ENCODE results near the gene PERP.
"Not testable (repeated sequence)": the region's sequence is repeated elsewhere in the genome, so short reads cannot be mapped to it uniquely, and the experiment has no call there.

Gene PERP

DNA sequence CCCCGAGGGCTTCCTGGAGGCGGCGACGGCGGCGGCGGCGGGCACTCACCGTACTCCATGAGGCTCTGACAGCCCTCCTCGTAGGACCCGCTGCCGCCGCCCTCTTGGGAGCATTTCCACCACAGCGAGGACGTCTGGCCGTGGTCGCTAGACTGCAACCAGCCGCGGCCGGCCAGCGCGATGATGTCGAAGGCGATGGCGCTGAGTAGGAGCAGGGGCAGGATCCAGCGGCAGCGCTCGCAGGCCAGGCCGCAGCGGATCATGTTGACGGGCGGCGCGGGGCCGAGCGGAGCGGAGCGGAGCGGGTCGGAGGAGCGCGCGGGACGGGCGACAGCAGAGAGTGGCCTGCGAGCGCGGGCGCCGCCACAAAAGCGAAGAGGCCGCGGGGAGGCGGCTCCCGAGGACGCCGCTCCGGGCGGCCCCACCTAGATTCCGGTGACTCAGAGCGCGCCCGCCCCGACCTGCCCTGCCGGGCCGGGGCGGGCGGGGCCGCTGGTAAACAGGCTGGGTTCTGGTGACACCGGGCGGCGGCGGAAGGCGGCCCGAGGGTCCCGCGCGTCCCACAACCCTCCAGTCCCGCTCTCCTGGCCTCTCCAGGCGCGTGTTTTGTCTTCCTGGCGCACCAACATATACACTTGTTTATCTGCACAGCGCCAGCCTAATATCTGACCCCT lies at the start of gene PERP:
PERP (minus strand) TSS at position 342 of the 674 bp plus-strand sequence; CDS start at position 263, 79 bp downstream.
- DNase-seq (ENCODE audit: low spot score): peak; percentile 68

DNA sequence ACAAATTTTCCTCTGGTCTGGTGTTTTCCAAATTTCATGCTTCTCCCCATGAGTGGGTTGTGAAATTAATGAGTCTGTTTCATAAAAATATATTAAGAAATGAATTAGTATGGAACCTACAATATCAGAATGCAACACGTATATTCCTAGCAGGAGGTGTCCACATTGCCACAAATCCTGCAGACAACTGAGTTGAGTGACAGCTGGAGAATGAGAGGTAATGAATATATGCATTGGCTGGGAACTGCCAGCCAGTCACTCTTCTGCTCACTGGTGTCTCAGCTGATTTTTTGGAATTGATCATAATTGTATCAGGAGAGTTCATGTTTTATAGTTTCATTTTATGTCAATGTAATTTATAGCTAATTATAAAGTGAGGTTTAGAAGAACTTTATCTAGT lies 48.2 kb upstream of the PERP start:
- no peak for DNase-seq (ENCODE audit: low spot score)

DNA sequence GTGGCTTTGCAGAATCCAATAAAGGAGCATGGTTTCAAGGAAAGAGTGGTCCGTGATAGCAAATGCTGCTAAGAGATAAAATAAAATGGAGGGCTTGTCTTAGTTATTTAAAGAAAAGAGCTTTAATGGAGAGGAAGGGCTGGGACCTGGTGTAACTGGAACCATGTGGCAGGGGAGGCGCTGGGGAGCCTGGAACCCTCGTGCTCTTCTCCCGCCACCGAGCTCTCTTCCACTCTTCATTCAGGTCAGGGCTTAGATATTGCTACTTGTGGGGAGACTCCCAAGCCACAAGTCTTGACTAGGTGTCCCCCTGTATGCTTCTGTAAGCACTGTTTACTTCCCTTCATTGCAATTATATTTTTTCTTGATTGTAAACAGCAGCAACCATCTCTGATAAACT lies 39.3 kb upstream of the PERP start:
- no peak for DNase-seq (ENCODE audit: low spot score)

DNA sequence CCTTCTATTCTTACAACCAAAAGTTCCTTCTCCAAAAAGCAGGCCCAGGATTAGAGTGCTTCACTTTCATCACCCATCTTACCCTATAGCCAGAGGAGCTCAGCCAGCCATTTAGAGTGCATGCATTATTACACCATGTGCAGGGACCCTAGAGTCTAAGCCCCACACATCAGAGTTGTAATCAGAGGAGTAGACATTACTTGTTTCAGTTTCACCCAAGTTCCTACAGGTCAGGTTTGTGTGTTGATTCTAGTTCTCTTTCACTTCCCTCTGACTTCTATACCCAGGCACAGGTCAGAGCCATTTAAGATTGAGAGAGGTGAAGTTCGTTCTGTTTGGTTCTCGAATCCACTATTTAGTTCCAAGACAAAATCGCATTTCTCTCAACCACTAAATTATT lies 38.2 kb upstream of the PERP start:
- no peak for DNase-seq (ENCODE audit: low spot score)

DNA sequence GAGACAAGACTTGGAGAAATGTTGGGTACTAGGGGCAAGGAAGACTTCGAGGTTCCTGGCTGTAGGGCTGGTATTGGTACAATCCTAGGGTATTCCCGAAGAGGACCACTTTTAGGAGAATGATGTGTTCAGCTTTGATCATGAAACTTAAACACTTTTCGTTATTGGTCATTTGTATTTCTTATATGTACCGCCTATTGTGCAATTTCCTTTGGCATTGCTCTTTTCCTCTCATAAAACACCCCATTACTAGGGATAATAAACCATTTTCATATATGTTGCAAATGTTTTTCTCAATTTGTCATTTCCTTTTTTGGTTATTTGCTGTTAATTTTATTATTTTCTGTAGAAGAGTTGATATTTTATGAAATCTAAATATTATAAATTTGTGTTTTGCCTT lies 35.6 kb upstream of the PERP start:
- DNase-seq (ENCODE audit: low spot score): no peak

DNA sequence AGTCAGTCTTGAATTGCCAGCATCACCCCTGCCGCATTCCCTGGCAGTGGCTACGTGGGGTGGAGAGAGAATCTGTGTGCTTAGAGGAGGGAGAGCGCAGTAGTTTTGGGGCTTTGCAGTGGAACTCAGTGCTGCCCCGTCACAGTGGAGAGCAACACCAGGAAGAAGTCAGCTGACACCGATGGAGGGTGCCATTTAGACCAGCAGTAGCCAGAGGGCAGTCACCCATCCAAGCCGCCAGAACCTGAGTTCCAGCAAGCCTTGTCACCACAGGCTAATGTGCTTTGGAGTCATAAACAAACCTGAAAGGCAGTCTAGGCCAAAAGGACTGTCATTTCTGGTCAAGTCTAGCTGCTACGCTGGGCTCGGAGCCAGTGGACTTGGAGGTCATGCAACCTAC lies 22.0 kb upstream of the PERP start:
- no peak for DNase-seq (ENCODE audit: low spot score)

DNA sequence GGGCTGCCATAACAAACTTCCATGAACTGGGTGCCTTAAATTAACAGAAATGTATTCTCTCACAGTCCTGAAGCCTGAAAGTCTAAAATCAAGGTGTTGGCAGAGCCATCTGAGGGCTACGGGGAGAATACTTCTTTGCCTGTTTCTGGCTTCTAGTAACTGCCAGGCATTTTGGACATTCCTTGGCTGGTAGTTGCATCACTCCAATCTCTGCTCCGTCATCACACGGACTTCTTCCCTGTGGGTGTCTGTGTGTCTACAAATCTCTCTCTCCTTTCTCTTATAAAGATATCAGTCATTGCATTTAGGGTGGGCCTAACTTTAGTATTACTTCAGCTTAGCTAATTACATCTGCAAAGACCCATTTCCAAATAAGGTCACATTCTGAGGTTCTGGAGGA lies 20.9 kb upstream of the PERP start:
- DNase-seq (ENCODE audit: low spot score): no peak

- DNase-seq (ENCODE audit: low spot score): no peak
Measured at GRCh38 chr6:138124096-138124495, 16.9 kb upstream of the PERP start.

DNA sequence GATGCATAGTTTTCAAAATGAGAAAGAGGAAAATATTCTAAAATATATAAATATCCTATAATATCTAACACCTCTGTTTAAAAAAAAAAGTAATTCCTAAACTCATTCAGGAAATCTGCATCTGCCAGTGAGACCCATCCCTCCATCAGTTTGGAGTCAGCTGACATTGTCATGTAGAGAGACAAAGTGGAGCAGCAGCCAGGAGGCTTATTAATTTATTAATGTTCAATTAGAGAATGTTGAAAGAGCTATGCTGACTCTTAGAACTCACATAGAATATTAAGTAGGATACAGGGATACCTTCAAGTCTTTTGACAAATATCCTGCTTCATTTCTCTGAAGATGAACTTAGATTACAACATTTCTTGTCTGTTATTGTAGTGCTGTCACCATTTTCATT lies 12.8 kb upstream of the PERP start:
- DNase-seq (ENCODE audit: low spot score): no peak

GRCh38 chr6:138119229-138119628 lies 12.0 kb upstream of the PERP start:
- not testable (repeated sequence) for DNase-seq (ENCODE audit: low spot score)

DNA sequence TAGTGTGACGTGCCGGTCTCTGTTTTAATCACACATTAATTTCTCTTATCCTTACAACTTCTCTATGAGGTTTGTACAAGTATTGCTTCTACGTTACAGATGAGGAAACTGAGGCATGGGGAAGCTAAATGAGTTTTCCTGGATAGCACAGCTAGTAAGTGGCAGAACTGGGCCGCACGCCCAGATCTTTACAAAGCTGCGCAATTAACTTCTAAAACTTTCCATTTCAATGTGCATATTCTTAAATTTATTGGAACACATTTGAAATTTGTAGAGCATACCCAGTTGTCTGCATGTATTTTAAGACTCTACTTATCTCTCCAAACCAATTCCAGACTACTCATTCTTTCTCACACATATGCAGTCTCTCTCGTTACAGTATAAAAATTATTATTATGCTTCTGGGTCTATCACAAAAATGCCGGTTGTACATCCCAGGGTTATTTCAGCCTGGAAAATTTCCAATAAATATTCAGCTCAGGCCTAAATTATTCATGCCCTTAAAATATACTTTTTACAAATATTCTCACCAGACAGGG lies 10.2 kb upstream of the PERP start:
- DNase-seq (ENCODE audit: low spot score): no peak

DNA sequence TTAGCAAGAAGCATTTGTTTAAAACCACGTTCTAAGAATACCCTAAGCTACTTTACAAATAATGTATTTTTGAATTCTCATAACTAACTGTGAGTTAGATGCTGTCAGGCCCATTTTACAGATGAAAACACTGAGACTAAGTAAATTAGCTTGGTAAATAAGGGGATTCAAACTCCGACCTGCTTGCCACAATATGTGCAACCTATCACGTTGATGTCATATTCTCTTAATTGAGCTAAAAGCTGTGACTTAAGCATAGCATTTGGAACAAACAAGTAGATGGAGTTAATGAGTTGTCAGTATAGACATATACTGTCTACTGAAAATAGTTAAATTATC lies 9.4 kb upstream of the PERP start:
- DNase-seq (ENCODE audit: low spot score): no peak

DNA sequence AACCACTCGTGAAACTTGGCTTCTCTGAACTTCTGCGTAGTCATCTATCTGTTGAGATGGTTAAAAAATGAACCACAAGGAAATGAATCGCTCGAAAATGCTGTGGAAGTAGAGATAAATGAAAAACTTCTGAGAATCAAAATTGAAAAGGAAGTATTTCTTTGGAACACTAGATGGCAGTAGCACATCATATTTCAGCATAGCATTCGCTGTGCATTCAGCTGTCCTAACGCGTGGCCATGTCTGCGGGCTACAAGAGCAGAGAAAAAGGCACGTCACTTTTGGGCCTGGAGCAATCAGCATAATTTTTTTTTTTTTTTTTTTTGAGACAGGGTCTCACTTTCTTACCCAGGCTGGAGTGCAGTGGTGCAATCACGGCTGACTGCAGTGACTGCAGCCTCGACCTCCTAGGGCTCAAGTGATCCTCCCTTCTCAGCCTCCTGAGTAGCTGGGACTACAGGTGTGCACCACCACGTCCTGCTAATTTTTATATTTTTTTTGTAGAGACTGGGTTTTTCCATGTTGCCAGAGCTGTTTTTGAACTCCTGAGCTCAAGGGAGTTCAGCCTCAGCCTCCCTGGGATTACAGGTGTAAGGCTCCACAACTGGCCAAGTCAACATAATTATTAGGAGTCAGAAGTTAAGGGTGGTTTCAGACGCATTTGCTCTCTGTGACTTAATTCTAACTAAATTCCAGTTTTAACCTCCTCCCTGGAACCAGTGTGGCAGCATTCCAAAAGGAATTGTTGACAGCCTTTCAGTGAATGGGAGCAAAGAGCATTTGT lies 8.8 kb upstream of the PERP start:
- DNase-seq (ENCODE audit: low spot score): peak; percentile 77

GRCh38 chr6:138115201-138115600 lies 8.0 kb upstream of the PERP start:
- DNase-seq (ENCODE audit: low spot score): no peak

DNA sequence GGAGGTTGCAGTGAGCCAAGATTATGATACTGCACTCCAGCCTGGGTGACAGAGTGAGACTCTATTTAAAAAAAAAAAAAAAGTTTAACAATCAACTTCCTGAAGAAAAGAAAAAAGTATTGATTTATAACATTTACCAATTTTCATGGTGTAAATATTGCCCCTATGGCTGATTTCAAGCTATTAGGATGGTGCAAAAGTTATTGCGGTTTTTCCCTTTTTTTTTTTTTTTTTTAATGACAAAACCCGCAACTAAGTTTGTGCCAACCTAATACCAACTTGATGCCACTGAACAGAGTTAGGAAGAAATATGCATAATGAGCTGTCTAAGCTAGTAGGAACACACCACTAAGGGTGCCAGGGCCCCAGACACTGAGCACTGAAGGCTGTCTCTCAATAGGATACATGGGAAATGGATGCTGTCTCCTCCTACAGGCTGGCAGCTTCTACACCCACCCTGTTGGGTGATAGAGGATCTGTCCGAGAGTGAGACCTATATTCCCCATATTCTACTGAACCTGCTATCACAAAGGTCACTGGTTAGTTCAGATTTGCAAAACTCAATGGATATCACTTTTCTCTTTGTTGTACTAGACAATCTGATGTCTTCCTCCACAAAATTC lies 6.5 kb upstream of the PERP start:
- DNase-seq (ENCODE audit: low spot score): no peak

GRCh38 chr6:138110229-138110628 lies 3.0 kb upstream of the PERP start:
- DNase-seq (ENCODE audit: low spot score): no peak

DNA sequence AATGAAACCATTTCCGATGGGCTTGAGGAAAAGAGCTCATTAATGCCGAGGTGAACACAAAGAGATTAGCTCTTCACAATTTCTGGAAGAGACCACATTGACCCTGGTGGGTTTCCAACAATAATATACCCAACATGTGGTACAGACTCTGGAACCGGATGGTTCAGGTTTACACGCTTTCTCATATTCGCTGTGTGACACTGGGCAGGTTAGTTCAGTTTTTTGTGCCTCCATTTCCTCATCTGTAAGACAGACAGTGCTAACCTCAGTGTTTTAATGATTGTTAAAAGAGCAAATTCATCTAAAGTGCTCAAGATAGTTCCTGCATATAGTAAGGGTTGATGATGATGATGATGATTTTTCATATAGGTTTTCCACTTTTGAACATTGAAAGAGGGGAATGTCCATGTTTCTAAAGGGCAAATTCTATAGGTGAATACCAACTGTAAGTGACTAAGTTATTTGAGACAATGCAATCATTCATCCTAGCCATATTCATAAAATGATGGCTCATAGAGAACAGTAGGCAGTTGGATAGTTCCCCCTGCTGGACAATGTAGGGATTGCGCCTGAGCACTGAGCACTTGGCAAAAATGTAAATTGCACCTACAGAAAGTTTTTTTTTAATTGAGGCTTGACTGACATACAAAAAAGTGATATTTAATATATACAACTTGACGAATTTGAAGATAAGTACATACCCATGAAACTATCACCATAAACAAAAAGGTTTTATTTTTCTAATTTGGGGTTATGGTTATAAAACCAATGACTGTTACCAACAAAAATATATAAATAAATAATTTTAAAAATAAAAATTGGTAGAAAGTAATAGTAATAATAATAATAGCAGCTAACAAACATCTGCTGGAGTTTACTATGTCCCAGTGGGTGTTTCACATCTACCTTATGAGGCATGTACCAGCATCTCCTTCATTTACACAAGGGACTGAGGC lies 2.1 kb upstream of the PERP start:
- DNase-seq (ENCODE audit: low spot score): peak; percentile 53

DNA sequence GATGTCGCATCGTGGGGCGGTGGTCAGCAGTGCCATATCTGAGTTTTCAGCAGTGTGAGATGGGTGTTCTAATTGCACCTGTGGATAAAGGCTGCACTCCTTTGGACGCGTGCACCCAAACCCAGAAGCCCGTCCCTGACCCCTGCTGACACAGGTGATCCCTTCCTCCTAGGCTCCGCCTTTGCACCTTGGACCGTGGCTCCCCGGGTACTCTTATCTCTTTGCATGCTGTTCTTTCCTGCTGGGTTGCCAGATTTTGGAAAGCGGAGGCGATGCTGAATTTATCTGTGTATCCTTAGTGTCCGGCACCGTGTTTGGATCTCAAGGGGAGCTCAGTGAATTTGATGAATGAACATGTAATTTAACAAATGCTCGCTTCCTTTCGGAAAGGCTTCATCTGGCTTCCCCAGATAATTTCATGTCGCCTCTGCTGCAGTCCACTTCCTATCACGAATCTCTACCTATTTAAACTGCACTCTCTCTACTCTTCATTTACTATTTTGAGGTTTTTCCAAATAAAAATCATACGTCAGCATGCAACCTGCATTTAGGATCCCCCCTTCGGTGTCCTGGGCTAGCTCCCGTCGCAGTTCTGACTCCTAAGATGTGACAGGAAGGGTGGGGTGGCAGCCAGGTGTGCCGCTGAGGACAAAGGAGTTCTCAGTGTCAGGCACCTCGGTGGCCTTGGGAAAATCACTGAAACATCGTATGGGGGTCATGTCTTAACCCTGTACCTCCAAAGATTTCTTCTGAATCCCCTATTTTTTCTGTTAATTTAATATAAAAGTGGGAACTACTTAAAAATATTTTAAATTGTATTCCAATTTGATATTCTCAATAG lies 753 bp upstream of the PERP start:
- no peak for DNase-seq (ENCODE audit: low spot score)

DNA sequence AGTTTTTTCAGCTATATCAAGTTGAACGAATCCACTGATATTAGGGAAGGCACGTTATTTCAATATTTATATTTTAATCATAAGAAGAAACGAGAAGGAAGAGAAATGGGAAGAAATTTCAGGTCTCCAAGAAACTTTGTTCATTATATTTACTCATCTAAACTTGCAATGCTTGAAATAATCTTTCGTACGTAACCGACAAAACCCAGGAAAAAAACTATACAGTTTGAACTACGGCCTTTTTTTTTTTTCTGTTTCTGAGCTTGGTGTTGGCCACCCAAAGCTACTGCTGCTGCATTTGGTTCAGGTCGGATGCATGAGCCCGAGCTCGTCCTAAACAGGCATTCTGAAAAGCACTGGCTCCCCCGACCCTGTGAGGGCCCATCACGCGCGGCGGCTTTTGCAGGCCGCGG lies 548 bp downstream of the PERP start:
- no peak for DNase-seq (ENCODE audit: low spot score)

- no peak for DNase-seq (ENCODE audit: low spot score)
Measured at GRCh38 chr6:138105880-138106664, 1.1 kb downstream of the PERP start.

All from AG08395 (cell line).